K562 (cell line): ENCODE measurements around the gene RNF181. TPM values are rescaled to one million over a fixed set of nuclear protein-coding genes. Genes with fewer than 3 reads are reported as not detected.

Source experiments
- ARID2 ChIP-seq: fragments of 450-650 bp; IDR thresholded peaks from 2 replicates; pipeline ENCODE4 v1.6.1; 2017; ENCODE audit warnings: antibody characterized with exemption, mild to moderate bottlenecking
- EHMT2 ChIP-seq: fragments of 450-650 bp; IDR thresholded peaks from 2 replicates; pipeline ENCODE4 v1.6.1; 2018; ENCODE audit warnings: antibody characterized with exemption
- HOXB6 ChIP-seq: fragments of 250-450 bp; sonication (Bioruptor Pico); IDR thresholded peaks from 2 replicates; pipeline ENCODE4 v1.5.1; 2022; ENCODE audit warnings: mild to moderate bottlenecking, borderline replicate concordance
- KDM1A ChIP-seq, 2 experiments: fragments of 450-650 bp; IDR thresholded peaks; 2 replicates each; pipeline ENCODE4 v1.6.1; 2016; ENCODE audit warnings: mild to moderate bottlenecking in 2 of 2
- MAZ ChIP-seq, 2 experiments: fragments of 450-650 bp in 1 of 2; sonication (generic) in 1 of 2; formaldehyde crosslinking; IDR thresholded peaks in 1 of 2; conservative IDR thresholded peaks in 1 of 2; 2 replicates each; pipeline versions ENCODE4 v1.4.0 to v1.5.0; 2020; ENCODE audit warnings: mild to moderate bottlenecking in 1 of 2, missing genetic modification reagents in 1 of 2
- MBD2 ChIP-seq: sonication (generic); IDR thresholded peaks from 2 replicates; pipeline ENCODE4 v1.6.1; 2016; ENCODE audit warnings: low read depth, borderline replicate concordance
- POLR2AphosphoS5 ChIP-seq: IDR thresholded peaks from 2 replicates; pipeline ENCODE4 v1.6.1; 2011; ENCODE audit warnings: mild to moderate bottlenecking, low read depth, low read length, moderate library complexity; ENCODE audit not compliant: control insufficient read depth, insufficient read depth
- RAD51 ChIP-seq: fragments of 450-650 bp; IDR thresholded peaks from 2 replicates; pipeline ENCODE4 v1.7.1; 2016; ENCODE audit warnings: low read depth, mild to moderate bottlenecking, borderline replicate concordance
- RBBP5 ChIP-seq: fragments of 200-600 bp; sonication (generic); IDR thresholded peaks from 2 replicates; pipeline ENCODE4 v1.6.1; 2012; ENCODE audit warnings: borderline replicate concordance, mild to moderate bottlenecking, low read length, control low read depth, inconsistent platforms; ENCODE audit not compliant: insufficient read depth, poor library complexity, severe bottlenecking
- RBFOX2 ChIP-seq: fragments of 200-400 bp; formaldehyde crosslinking; IDR thresholded peaks from 2 replicates; pipeline ENCODE4 v1.6.1; 2017; ENCODE audit warnings: low read depth, mild to moderate bottlenecking, low read length, moderate library complexity
- RBM14 ChIP-seq: fragments of 200-400 bp; formaldehyde crosslinking; IDR thresholded peaks from 2 replicates; pipeline ENCODE4 v1.6.1; 2018; ENCODE audit warnings: low read depth, mild to moderate bottlenecking, low read length, moderate library complexity, borderline replicate concordance; ENCODE audit not compliant: insufficient read depth
- RBM25 ChIP-seq: fragments of 200-400 bp; formaldehyde crosslinking; IDR thresholded peaks from 2 replicates; pipeline ENCODE4 v1.6.1; 2018; ENCODE audit warnings: low read length, low read depth, moderate library complexity; ENCODE audit not compliant: severe bottlenecking
- SIX5 ChIP-seq, 2 experiments: IDR thresholded peaks; 2 replicates each; pipeline ENCODE4 v1.6.1; 2011; ENCODE audit warnings: low read length in 2 of 2, borderline replicate concordance in 1 of 2, low read depth in 1 of 2, mild to moderate bottlenecking in 1 of 2, moderate library complexity in 1 of 2; ENCODE audit not compliant: insufficient read depth in 1 of 2
- SMC3 ChIP-seq: conservative IDR thresholded peaks from 2 replicates; pipeline ENCODE4 v1.6.1; 2011; ENCODE audit warnings: low read depth, low read length, improper control_type of control experiment; ENCODE audit not compliant: insufficient read depth
- TCF7L2 ChIP-seq: fragments of 150-350 bp; IDR thresholded peaks from 2 replicates; pipeline ENCODE4 v1.6.1; 2016; ENCODE audit warnings: low read depth, mild to moderate bottlenecking, low read length, moderate library complexity
- ZNF143 ChIP-seq: sonication (generic); formaldehyde crosslinking; IDR thresholded peaks from 2 replicates; pipeline ENCODE4 v1.9.0; 2022; ENCODE audit warnings: mild to moderate bottlenecking, missing genetic modification reagents
- ZNF197 ChIP-seq: fragments of 200-800 bp; sonication (Bioruptor generic); IDR thresholded peaks from 2 replicates; pipeline ENCODE4 v1.6.1; 2016; ENCODE audit warnings: low read depth, missing genetic modification characterization, missing compliant biosample characterization
- polyA plus RNA-seq, 8 experiments: library from polyadenylated mRNA; depleted of rRNA in 4 of 8; stranded (reverse) in 5 of 8; unstranded in 3 of 8; fragments of >200 nt; fragmentation: Nextera tagmentation in 2 of 8; fragmentation: Illumina TruSeq in 1 of 8; extraction: Ambion mirVana in 2 of 8; extraction: Trizol in 1 of 8; gene quantifications; 2 replicates each; pipeline versions ENCODE4 v1.2.1 to v1.2.3, GENCODE V29; 2011 to 2014; ENCODE audit warnings: inconsistent platforms in 1 of 8, missing spikeins in 1 of 8
- total RNA-seq, 7 experiments: library from RNA; depleted of rRNA in 6 of 7; stranded (reverse); fragments of >200 nt in 6 of 7; fragmentation: Illumina TruSeq in 2 of 7; extraction: Trizol in 2 of 7; gene quantifications; 2 replicates each; pipeline versions ENCODE4 v1.2.1 to v1.2.3, GENCODE V29; 2011 to 2021; ENCODE audit warnings: low replicate concordance in 1 of 7
- TF ChIP-seq, protein P1 (sequence below): sonication (generic); formaldehyde crosslinking; IDR thresholded peaks from 2 replicates; pipeline ENCODE4 v1.9.0; 2022; ENCODE audit warnings: mild to moderate bottlenecking, missing genetic modification reagents
- TF ChIP-seq, protein P2 (sequence below): conservative IDR thresholded peaks from 2 replicates; pipeline ENCODE4 v1.6.1; 2011; ENCODE audit warnings: low read depth, mild to moderate bottlenecking, low read length; ENCODE audit not compliant: control insufficient read depth
- TF ChIP-seq, protein P3 (sequence below): sonication (generic); formaldehyde crosslinking; IDR thresholded peaks from 2 replicates; pipeline ENCODE4 v1.8.0; 2023; ENCODE audit warnings: mild to moderate bottlenecking, missing genetic modification reagents

RNF181 gene
- total and polyA plus RNA-seq, 9 of the 15 experiments (the other 6 are each of a cell fraction or from before 2014, with no cell fraction given): 139 to 492 (median 253) TPM

GRCh38 chr2:85602476-85603234, 7.1 kb downstream of the RNF181 start, which contains the start of gene TMEM150A (continued):
- TF ChIP-seq RBM25 (peak; percentile 83), RBFOX2 (peak; percentile 82), ZNF143 (CRISPR knock-in tag) (peak; percentile 82), SMC3 (peak; percentile 25; the same call in 1 of the 2 replicates), MBD2 (0 out of 2 replicates have a peak, but pooled peaks have one; percentile 20), HOXB6 (CRISPR knock-in tag) (no peak), ARID2 (no peak), MAZ (CRISPR knock-in tag; conservative IDR thresholded peaks at IDR 0.05 in 1 of 2, IDR thresholded peaks at IDR 0.05 in 1 of 2) (peak; percentile 80 to 92), RAD51 (peak; percentile 29; the same call in 1 of the 2 replicates), RBM14 (0 out of 2 replicates have a peak, but pooled peaks have one; percentile 52), ZNF197 (0 out of 2 replicates have a peak, but pooled peaks have one; percentile 52), KDM1A (IDR thresholded peaks at IDR 0.05) (no peak), TCF7L2 (no peak), EHMT2 (no peak), SIX5 (IDR thresholded peaks at IDR 0.05; ENCODE audit: borderline replicate concordance in 1 of 2, insufficient read depth in 1 of 2, low read depth in 1 of 2, low read length in 2 of 2) (peak; percentile 71 to 82), RBBP5 (peak; percentile 44), POLR2AphosphoS5 (0 out of 2 replicates have a peak, but pooled peaks have one; percentile 32)
- TF ChIP-seq, protein P1, sequence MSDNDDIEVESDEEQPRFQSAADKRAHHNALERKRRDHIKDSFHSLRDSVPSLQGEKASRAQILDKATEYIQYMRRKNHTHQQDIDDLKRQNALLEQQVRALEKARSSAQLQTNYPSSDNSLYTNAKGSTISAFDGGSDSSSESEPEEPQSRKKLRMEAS (CRISPR knock-in tag): peak; percentile 53
- TF ChIP-seq, protein P2, sequence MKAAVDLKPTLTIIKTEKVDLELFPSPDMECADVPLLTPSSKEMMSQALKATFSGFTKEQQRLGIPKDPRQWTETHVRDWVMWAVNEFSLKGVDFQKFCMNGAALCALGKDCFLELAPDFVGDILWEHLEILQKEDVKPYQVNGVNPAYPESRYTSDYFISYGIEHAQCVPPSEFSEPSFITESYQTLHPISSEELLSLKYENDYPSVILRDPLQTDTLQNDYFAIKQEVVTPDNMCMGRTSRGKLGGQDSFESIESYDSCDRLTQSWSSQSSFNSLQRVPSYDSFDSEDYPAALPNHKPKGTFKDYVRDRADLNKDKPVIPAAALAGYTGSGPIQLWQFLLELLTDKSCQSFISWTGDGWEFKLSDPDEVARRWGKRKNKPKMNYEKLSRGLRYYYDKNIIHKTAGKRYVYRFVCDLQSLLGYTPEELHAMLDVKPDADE: peak; percentile 97
- TF ChIP-seq, protein P3, sequence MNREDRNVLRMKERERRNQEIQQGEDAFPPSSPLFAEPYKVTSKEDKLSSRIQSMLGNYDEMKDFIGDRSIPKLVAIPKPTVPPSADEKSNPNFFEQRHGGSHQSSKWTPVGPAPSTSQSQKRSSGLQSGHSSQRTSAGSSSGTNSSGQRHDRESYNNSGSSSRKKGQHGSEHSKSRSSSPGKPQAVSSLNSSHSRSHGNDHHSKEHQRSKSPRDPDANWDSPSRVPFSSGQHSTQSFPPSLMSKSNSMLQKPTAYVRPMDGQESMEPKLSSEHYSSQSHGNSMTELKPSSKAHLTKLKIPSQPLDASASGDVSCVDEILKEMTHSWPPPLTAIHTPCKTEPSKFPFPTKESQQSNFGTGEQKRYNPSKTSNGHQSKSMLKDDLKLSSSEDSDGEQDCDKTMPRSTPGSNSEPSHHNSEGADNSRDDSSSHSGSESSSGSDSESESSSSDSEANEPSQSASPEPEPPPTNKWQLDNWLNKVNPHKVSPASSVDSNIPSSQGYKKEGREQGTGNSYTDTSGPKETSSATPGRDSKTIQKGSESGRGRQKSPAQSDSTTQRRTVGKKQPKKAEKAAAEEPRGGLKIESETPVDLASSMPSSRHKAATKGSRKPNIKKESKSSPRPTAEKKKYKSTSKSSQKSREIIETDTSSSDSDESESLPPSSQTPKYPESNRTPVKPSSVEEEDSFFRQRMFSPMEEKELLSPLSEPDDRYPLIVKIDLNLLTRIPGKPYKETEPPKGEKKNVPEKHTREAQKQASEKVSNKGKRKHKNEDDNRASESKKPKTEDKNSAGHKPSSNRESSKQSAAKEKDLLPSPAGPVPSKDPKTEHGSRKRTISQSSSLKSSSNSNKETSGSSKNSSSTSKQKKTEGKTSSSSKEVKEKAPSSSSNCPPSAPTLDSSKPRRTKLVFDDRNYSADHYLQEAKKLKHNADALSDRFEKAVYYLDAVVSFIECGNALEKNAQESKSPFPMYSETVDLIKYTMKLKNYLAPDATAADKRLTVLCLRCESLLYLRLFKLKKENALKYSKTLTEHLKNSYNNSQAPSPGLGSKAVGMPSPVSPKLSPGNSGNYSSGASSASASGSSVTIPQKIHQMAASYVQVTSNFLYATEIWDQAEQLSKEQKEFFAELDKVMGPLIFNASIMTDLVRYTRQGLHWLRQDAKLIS (CRISPR knock-in tag): 0 out of 2 replicates have a peak, but pooled peaks have one; percentile 44
